SK-N-SH (cell line): ENCODE data around the gene RHBDL1. TPM values are rescaled to one million over a fixed set of nuclear protein-coding genes. Genes with fewer than 3 reads are reported as not detected.

Experiments used
- CTCF ChIA-PET: fragments of 300-600, 350-600 bp; formaldehyde crosslinking; extraction: SDS; loops from one replicate; lab custom pipeline; 2021; lab: Yijun Ruan, JAX
- POLR2A ChIA-PET: fragments of 350-600 bp; sonication (Branson Sonifier 250); formaldehyde crosslinking; extraction: SDS; loops from one replicate; lab custom pipeline; 2020; ENCODE audit warnings: antibody characterized with exemption, inconsistent platforms; lab: Yijun Ruan, JAX
- DNase-seq: peaks from one replicate; pipeline ENCODE4 v3.0.0; 2012
- H2AFZ ChIP-seq: fragments of 200-600 bp; sonication (generic); 2 replicates; pipeline ENCODE4 v1.8.1; 2016; ENCODE audit warnings: antibody characterized with exemption, mild to moderate bottlenecking, low read depth
- H3F3A ChIP-seq: fragments of 200-600 bp; sonication (generic); replicated peaks from 2 replicates; pipeline ENCODE3; 2016; ENCODE audit warnings: antibody characterized with exemption, mild to moderate bottlenecking; ENCODE audit not compliant: insufficient read depth
- H3K27ac ChIP-seq, 2 experiments: fragments of 200-500 bp in 1 of 2; fragments of 200-600 bp in 1 of 2; sonication (Bioruptor generic) in 1 of 2; sonication (generic), shearing (Covaris generic) in 1 of 2; 2 replicates each; pipeline versions ENCODE4 v1.5.1 to v1.6.1; 2014 to 2016; ENCODE audit warnings: low read depth in 2 of 2, inconsistent platforms in 1 of 2, low read length in 1 of 2, mild to moderate bottlenecking in 1 of 2, mixed read lengths in 1 of 2
- H3K27me3 ChIP-seq: fragments of 200-600 bp; sonication (generic), shearing (Covaris generic); 2 replicates; pipeline ENCODE4 v1.6.1; 2016; ENCODE audit warnings: mixed run types; ENCODE audit not compliant: insufficient read depth
- H3K36me3 ChIP-seq, 2 experiments: fragments of 200-500 bp in 1 of 2; fragments of 200-600 bp in 1 of 2; sonication (Bioruptor generic) in 1 of 2; sonication (generic) in 1 of 2; replicated peaks in 1 of 2; 2 replicates each; pipeline versions ENCODE3 to v1.5.1; 2014 to 2016; ENCODE audit warnings: low read length in 1 of 2, mild to moderate bottlenecking in 1 of 2; ENCODE audit not compliant: insufficient read depth in 2 of 2, control insufficient read depth in 1 of 2
- H3K4me1 ChIP-seq, 2 experiments: fragments of 200-500 bp in 1 of 2; fragments of 200-600 bp in 1 of 2; sonication (Bioruptor generic) in 1 of 2; sonication (generic), shearing (Covaris generic) in 1 of 2; 2 replicates each; pipeline versions ENCODE4 v1.5.1 to v1.6.1; 2014 to 2016; ENCODE audit warnings: low read depth in 1 of 2, low read length in 1 of 2, mixed run types in 1 of 2; ENCODE audit not compliant: insufficient read depth in 2 of 2, control insufficient read depth in 1 of 2
- H3K4me2 ChIP-seq: fragments of 200-600 bp; sonication (generic), shearing (Covaris generic); 2 replicates; pipeline ENCODE4 v1.6.1; 2017; ENCODE audit warnings: mixed run types
- H3K4me3 ChIP-seq, 2 experiments: fragments of 200-500 bp in 1 of 2; fragments of 200-600 bp in 1 of 2; sonication (Bioruptor generic) in 1 of 2; sonication (generic), shearing (Covaris generic) in 1 of 2; 2 replicates each; pipeline versions ENCODE4 v1.5.1 to v1.8.1; 2014 to 2016; ENCODE audit warnings: low read depth in 2 of 2, inconsistent platforms in 1 of 2, low read length in 1 of 2, mild to moderate bottlenecking in 1 of 2, mixed read lengths in 1 of 2, moderate library complexity in 1 of 2
- H3K79me2 ChIP-seq: fragments of 200-600 bp; sonication (generic); 2 replicates; pipeline ENCODE4 v1.8.1; 2017; ENCODE audit warnings: mild to moderate bottlenecking; ENCODE audit not compliant: insufficient read depth
- H3K9ac ChIP-seq: fragments of 200-600 bp; sonication (generic); 2 replicates; pipeline ENCODE4 v1.6.1; 2017; ENCODE audit warnings: mixed run types
- H3K9me2 ChIP-seq: fragments of 200-600 bp; sonication (generic); 2 replicates; pipeline ENCODE4 v1.6.1; 2017; ENCODE audit warnings: mixed run types
- H3K9me3 ChIP-seq: fragments of 200-600 bp; sonication (generic); 2 replicates; pipeline ENCODE4 v1.6.1; 2017; ENCODE audit warnings: mixed run types, mild to moderate bottlenecking, moderate library complexity
- H4K20me1 ChIP-seq: fragments of 200-600 bp; sonication (generic); 2 replicates; pipeline ENCODE4 v1.6.1; 2017; ENCODE audit warnings: mild to moderate bottlenecking, mixed run types; ENCODE audit not compliant: insufficient read depth
- CTCF ChIP-seq: fragments of 200-600 bp; sonication (generic); IDR thresholded peaks from 2 replicates; pipeline ENCODE4 v1.6.1; 2017; ENCODE audit warnings: antibody characterized with exemption, mild to moderate bottlenecking, moderate library complexity
- ELF1 ChIP-seq: IDR thresholded peaks from 2 replicates; pipeline ENCODE4 v1.4.0; 2012
- FOXM1 ChIP-seq: IDR thresholded peaks from 2 replicates; pipeline ENCODE4 v1.4.0; 2012; ENCODE audit warnings: low read depth, mild to moderate bottlenecking
- GABPA ChIP-seq: IDR thresholded peaks from 2 replicates; pipeline ENCODE4 v1.4.0; 2012; ENCODE audit warnings: low read depth, mild to moderate bottlenecking
- JUND ChIP-seq: IDR thresholded peaks from 2 replicates; pipeline ENCODE4 v1.4.0; 2012
- MAX ChIP-seq: IDR thresholded peaks from 2 replicates; pipeline ENCODE4 v1.4.0; 2012; ENCODE audit warnings: low read depth
- MEF2A ChIP-seq: IDR thresholded peaks from 2 replicates; pipeline ENCODE4 v1.4.0; 2012; ENCODE audit warnings: low read depth, borderline replicate concordance
- MXI1 ChIP-seq: IDR thresholded peaks from 2 replicates; pipeline ENCODE4 v1.6.1; 2012; ENCODE audit warnings: mild to moderate bottlenecking, low read depth, low read length, improper control_type of control experiment
- PBX3 ChIP-seq: IDR thresholded peaks from 2 replicates; pipeline ENCODE4; 2012
- POLR2AphosphoS5 ChIP-seq: IDR thresholded peaks from 2 replicates; pipeline ENCODE4 v1.6.1; 2012; ENCODE audit warnings: low read depth, low read length
- RAD21 ChIP-seq: IDR thresholded peaks from 2 replicates; pipeline ENCODE4 v1.6.1; 2012; ENCODE audit warnings: mild to moderate bottlenecking, low read length
- RFX5 ChIP-seq: IDR thresholded peaks from 2 replicates; pipeline ENCODE4 v1.6.1; 2012; ENCODE audit warnings: mild to moderate bottlenecking, improper control_type of control experiment, low read length
- RXRA ChIP-seq: IDR thresholded peaks from 2 replicates; pipeline ENCODE4 v1.4.0; 2012; ENCODE audit warnings: low read depth, mild to moderate bottlenecking, borderline replicate concordance
- SMC3 ChIP-seq: IDR thresholded peaks from 2 replicates; pipeline ENCODE4 v1.6.1; 2012; ENCODE audit warnings: low read depth, low read length, improper control_type of control experiment
- TAF1 ChIP-seq: IDR thresholded peaks from 2 replicates; pipeline ENCODE4 v1.6.1; 2012; ENCODE audit warnings: low read depth, mild to moderate bottlenecking, low read length, moderate library complexity, borderline replicate concordance
- ZBTB33 ChIP-seq: IDR thresholded peaks from 2 replicates; pipeline ENCODE4 v1.4.0; 2012; ENCODE audit warnings: low read depth, borderline replicate concordance
- WGBS: methylation state at CpG from one replicate; pipeline ENCODE4 v1.1.6; 2017; ENCODE audit warnings: low lambda C conversion rate; 5-methylcytosine and 5-hydroxymethylcytosine counted together
- polyA plus RNA-seq, 3 experiments: library from polyadenylated mRNA; depleted of rRNA; stranded (reverse); fragments of >200 nt; gene quantifications; 2 replicates each; pipeline ENCODE4 v1.2.3, GENCODE V29; 2012

Gene RHBDL1
- polyA plus RNA-seq, 1 of the 3 experiments (the other 2 are of a cell fraction), result 4.1 TPM

GRCh38 chr16:677316-678190, 2.1 kb downstream of the RHBDL1 start (continued):
- TF ChIP-seq JUND (no peak), RAD21 (no peak), ELF1 (no peak), GABPA (no peak)

GRCh38 chr16:678209-678857, 2.9 kb downstream of the RHBDL1 start:
- H3K9me3 ChIP-seq, result no peaks in the 10 kb centered on the region
- POLR2A ChIA-PET, result interaction anchor here (1.0 to 1.6 kb wide), 4 partner anchors 11 to 38 kb away, joined by 4 to 10 read pairs (median 4); partner anchors contain the start of genes RHOT2 and WDR24
- WGBS, result 91% methylated on average over 17 of the region's 21 CpGs

More at GRCh38 chr16:678209-678857, 2.9 kb downstream of the RHBDL1 start:
- Histone ChIP-seq H3K4me3 (no peak overlapping the region), H4K20me1 (peaks cover 23% of the 10 kb centered on the region), H3K36me3 (peaks cover 13 to 34% of the 10 kb centered on the region in 2 experiments), H3K9me2 (no peaks in the 10 kb centered on the region), H3K27me3 (no peaks in the 10 kb centered on the region)
- CTCF ChIA-PET, result interaction anchor here (0.8 to 3.8 kb wide), 7 partner anchors 11 to 42 kb away, joined by 3 to 20 read pairs (median 3); partner anchors contain the start of genes RHOT2 and WDR90
- DNase-seq, result no peak
- TF ChIP-seq MAX (no peak), CTCF (no peak), POLR2AphosphoS5 (no peak), SMC3 (no peak), FOXM1 (no peak), MEF2A (no peak), GABPA (no peak), ZBTB33 (no peak), MXI1 (no peak), RXRA (no peak), PBX3 (no peak), RFX5 (no peak), TAF1 (no peak), RAD21 (no peak)
- TF ChIP-seq, all 33 proteins: peak for 0
- Histone ChIP-seq H3K4me2 (no peak overlapping the region), H3F3A (peaks cover 14% of the 10 kb centered on the region), H3K27ac (peak overlapping the region; percentile 82 to 96; a peak in 3 of 4 replicates), H2AFZ (no peak overlapping the region), H3K79me2 (peaks cover 30% of the 10 kb centered on the region), H3K9ac (no peak overlapping the region), H3K4me1 (peaks cover 8 to 41% of the 10 kb centered on the region in 2 experiments; a peak in 2 of 4 replicates)
